GM12891 (cell line): ENCODE data around the gene AHSP. TPM values are rescaled to one million over a fixed set of nuclear protein-coding genes. Genes with fewer than 3 reads are reported as not detected.
"Not testable (repeated sequence)": the region's sequence is repeated elsewhere in the genome, so short reads cannot be mapped to it uniquely, and the experiment has no call there.

Experiments used
- DNase-seq: peaks from one replicate; pipeline ENCODE4 v3.0.0; 2011; ENCODE audit warnings: low spot score; ENCODE audit not compliant: insufficient read length
- FAIRE-seq: peaks from 2 replicates; lab custom pipeline; 2011; peaks lifted over from hg19 to GRCh38; lab: Jason Lieb, UNC
- PAX5 ChIP-seq: IDR thresholded peaks from 2 replicates; pipeline ENCODE4 v1.6.1; 2011; ENCODE audit warnings: low read length, moderate library complexity, mild to moderate bottlenecking; ENCODE audit not compliant: insufficient read depth, severe bottlenecking
- POLR2A ChIP-seq: IDR thresholded peaks from 2 replicates; pipeline ENCODE4 v1.6.1; 2011; ENCODE audit warnings: low read depth, low read length, control low read depth
- POLR2AphosphoS5 ChIP-seq: IDR thresholded peaks from 2 replicates; pipeline ENCODE4 v1.6.1; 2011; ENCODE audit warnings: low read depth, low read length, control low read depth
- POU2F2 ChIP-seq: IDR thresholded peaks from 2 replicates; pipeline ENCODE4 v1.6.1; 2011; ENCODE audit warnings: low read depth, mild to moderate bottlenecking, control low read depth, low read length, moderate library complexity
- SPI1 ChIP-seq: IDR thresholded peaks from 2 replicates; pipeline ENCODE4 v1.6.1; 2011; ENCODE audit warnings: low read depth, low read length, control low read depth
- TAF1 ChIP-seq: IDR thresholded peaks from 2 replicates; pipeline ENCODE4 v1.6.1; 2011; ENCODE audit warnings: low read depth, low read length, control low read depth
- polyA plus RNA-seq: library from polyadenylated mRNA; unstranded; fragments of >200 nt; gene quantifications from one replicate; pipeline ENCODE4 v1.2.1, GENCODE V29; 2012; ENCODE audit warnings: low read depth, missing spikeins, inconsistent platforms; ENCODE audit not compliant: missing spikeins

The AHSP gene, protein sequence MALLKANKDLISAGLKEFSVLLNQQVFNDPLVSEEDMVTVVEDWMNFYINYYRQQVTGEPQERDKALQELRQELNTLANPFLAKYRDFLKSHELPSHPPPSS
- not detected for polyA plus RNA-seq

DNA sequence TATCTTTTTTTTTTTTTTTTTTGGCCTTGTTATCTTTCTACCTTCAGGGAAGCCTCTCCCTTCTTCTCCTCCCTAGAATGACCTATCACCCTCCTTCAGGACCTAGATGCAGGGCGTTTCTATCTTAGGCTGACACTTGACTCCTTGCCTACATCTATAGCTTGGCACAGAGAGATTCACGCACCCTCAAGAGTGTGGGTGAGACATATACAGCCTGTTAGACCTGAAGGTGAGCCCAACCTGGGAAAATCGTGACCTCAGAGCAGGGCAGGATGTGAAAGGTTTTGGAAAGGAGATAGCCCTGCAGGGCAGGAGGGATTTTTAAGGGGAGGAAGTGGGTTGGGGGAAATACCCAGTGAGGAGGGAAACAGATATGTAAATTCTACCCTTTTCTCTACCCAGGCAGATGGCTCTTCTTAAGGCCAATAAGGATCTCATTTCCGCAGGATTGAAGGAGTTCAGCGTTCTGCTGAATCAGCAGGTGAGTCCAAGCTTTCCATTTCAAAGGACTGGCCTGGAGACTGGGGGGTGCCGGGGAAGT, at the start of gene AHSP:
TSS of gene AHSP (plus strand) at position 167 of the 541 bp plus-strand sequence. CDS start at position 407, 240 bp downstream.
- no peak for DNase-seq
- TF ChIP-seq POU2F2: no peak
- TF ChIP-seq POLR2A: no peak
- TF ChIP-seq PAX5: no peak
- no peak for TF ChIP-seq POLR2AphosphoS5
- no peak for TF ChIP-seq TAF1
- TF ChIP-seq SPI1: no peak
- no peak for FAIRE-seq

DNA sequence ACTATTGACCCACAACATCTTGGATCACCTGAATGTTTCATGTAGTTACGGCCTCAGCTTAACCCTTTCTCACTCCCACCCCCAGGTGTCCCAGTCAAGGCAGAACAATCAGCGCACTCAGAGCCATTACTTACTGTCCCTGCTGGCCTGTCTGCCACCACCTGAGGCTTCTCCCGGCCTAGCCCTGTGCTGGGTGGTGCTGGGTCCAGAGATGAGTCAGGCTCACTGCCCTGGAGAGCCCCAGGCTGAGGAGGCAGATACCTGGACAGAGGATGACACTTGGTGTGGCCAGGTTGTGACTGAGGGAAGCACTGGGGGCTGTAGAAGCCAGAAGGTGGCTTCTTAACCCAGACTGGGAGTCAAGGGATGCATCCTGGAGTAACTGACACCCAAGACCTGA, 48.7 kb upstream of the AHSP start:
- FAIRE-seq (no peak), DNase-seq (no peak)
- TF ChIP-seq POLR2AphosphoS5 (no peak), PAX5 (no peak), POLR2A (no peak), SPI1 (no peak), POU2F2 (no peak), TAF1 (no peak)

DNA sequence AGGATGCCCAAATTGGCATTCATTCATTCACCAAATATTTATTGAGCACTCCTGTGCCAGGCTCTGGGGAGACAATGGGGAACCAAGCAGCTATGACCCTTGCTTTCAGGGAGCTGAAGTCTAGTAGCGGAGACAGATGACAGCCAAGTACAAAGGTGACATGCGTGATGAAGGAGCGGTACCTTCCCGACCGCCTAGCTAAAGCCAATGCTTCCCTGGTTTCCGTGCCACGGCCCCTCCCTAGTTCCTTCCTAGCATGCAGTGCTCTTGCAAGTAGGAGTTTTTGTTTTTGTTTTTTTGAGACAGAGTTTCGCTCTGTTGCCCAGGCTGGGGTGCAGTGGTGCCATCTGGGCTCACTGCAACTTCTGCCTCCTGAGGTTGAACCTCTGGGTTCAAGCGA, 47.9 kb upstream of the AHSP start:
- TF ChIP-seq POU2F2 (no peak), SPI1 (no peak), POLR2AphosphoS5 (no peak), TAF1 (no peak), PAX5 (no peak), POLR2A (no peak)
- DNase-seq (no peak), FAIRE-seq (no peak)

DNA sequence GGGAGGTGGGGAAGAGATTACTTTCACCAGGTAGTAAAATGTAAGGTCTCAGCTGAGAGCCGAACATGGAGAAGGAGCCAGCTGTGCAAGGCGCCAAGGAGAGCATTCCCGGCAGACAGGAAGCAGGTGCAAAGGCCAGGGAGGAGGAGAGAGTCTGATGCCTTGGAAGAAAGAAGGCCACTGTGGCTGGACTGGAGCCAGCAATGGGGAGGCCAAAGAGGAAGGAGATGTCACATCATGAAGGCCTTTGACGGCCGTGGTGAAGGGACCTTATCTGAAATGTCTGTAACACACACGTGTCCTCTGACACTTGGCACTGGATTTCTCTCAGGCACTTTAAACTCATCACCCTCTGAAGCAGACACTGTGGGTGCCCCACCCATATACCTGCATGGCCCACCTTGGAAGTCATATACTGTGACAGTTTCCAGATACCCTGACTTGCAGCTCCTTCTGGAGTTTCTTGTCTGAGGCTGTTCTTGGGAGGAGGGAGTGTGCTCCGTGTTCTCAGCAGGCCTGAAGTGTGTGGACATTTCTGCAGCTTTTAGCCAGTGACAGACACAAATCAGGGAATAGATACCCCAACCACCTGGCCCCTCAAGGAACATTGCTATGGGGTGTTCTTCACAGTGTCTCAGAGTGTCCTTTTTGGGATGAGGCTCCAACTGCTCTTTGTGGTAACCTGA, 46.7 kb upstream of the AHSP start:
- FAIRE-seq (no peak), DNase-seq (no peak)

DNA sequence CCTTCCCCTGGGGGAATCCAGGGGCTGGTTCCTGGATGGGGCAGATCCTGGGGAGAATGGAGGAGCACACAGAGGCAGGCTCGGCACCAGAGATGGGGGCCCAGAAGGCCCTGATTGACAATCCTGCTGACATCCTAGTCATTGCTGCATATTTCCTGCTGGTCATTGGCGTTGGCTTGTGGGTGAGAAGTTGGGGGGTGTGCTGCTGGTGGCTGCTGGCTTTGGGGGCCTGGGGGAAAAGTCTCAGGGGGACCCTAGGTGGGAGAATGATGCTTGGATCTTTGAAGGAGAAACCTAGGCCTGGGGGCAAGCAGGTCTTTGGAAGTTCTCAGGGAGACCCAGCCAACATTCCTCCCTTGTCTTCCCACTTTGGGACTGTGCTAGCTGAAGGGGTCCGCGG, 44.6 kb upstream of the AHSP start, which contains the start of gene SLC5A2:
TSS of gene SLC5A2 (plus strand) at position 43 of the 400 bp plus-strand sequence. CDS start at position 57, 14 bp downstream.
- no peak for TF ChIP-seq POU2F2
- no peak for TF ChIP-seq POLR2AphosphoS5
- no peak for TF ChIP-seq SPI1
- no peak for TF ChIP-seq POLR2A
- TF ChIP-seq PAX5: no peak
- TF ChIP-seq TAF1: no peak
- FAIRE-seq (no peak), DNase-seq (no peak)

More for the DNA sequence above, 46.7 kb upstream of the AHSP start:
- TF ChIP-seq POLR2AphosphoS5 (no peak), SPI1 (no peak), POLR2A (no peak), PAX5 (no peak), TAF1 (no peak)

DNA sequence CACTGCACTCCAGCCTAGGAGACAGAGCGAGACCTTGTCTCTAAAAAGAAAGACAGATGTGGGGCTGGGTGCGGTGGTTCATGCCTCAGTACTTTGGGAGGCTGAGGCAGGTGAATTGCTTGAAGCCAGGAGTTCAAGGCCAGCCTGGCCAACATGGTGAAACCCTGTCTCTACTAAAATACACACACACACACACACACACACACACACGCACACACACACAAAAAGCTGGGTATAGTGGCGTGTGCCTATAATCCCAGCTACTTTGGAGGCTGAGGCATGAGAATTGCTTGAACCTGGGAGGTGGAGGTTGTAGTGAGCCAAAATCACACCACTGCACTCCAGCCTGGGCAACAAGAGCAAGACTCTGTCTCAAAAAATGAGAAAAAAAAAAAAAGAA, 43.7 kb upstream of the AHSP start:
- not testable (repeated sequence) for FAIRE-seq, DNase-seq

DNA sequence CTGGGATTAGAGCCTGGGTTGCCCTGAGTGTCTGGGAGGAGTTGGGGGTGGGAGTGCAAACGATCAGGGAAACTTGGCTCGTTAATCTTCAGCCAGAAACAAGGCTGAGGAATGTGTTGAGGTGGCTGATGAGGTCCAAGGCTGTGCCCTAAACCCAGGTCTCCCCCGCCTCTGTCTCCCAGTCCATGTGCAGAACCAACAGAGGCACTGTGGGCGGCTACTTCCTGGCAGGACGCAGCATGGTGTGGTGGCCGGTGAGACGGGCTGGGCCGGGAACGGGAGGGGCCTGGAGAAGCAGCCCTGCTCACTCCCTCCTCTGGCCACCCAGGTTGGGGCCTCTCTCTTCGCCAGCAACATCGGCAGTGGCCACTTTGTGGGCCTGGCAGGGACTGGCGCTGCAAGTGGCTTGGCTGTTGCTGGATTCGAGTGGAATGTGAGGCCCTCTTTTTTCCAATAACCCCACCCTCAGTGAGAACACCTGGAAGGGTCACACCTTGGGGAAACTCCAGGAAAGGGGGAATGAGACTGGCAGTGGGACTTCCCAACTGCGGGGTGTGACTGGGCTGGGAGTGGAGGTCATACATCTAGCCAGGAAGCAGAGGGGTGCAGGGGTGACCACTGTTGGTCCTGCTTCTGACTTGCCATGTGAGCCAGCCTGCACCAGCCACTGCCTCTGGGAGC, 43.1 kb upstream of the AHSP start:
- no peak for TF ChIP-seq POLR2A
- TF ChIP-seq TAF1: no peak
- TF ChIP-seq POU2F2: no peak
- TF ChIP-seq PAX5: no peak
- TF ChIP-seq POLR2AphosphoS5: no peak
- no peak for TF ChIP-seq SPI1
- DNase-seq: no peak
- FAIRE-seq: no peak

DNA sequence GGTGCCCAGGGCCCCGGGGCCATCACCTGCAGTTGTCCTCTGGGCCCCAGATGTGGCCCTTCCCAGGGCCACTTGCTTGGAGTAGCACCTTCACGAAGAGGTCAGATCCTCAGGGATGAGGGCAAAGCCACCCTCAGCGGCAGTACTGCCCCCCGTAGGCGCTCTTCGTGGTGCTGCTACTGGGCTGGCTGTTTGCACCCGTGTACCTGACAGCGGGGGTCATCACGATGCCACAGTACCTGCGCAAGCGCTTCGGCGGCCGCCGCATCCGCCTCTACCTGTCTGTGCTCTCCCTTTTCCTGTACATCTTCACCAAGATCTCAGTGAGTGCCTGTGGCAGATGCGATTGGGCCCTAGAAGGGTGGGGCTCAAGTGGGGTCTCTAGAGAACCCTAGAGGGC, 42.1 kb upstream of the AHSP start:
- FAIRE-seq: no peak
- DNase-seq: no peak
- TF ChIP-seq POLR2AphosphoS5 (no peak), SPI1 (no peak), TAF1 (no peak), PAX5 (no peak), POU2F2 (no peak), POLR2A (no peak)

DNA sequence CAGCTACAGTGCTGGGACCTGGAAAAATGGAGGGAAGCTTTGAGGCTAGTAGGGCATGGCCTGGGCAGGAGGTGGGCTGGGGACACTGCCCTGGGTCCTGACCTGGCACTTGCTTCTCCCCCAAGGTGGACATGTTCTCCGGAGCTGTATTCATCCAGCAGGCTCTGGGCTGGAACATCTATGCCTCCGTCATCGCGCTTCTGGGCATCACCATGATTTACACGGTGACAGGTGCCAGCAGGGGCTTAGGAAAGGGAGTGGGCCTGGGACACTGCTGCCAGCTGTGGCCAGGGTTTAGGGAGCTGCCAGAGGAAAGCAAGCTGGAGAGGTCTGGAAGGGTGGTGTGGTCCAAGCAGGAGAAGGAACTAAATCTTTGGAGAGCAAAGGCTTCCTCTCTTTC, 41.7 kb upstream of the AHSP start:
- no peak for TF ChIP-seq POLR2A
- no peak for TF ChIP-seq POU2F2
- TF ChIP-seq POLR2AphosphoS5: no peak
- TF ChIP-seq PAX5: no peak
- no peak for TF ChIP-seq SPI1
- no peak for TF ChIP-seq TAF1
- DNase-seq (no peak), FAIRE-seq (no peak)
